HG03565 (cell line): ENCODE results near the gene NKIRAS2.

Experiments
- ATAC-seq: cut with Tn5 transposase; IDR thresholded peaks from one replicate; pipeline ENCODE4 v1.9.1; 2021; ENCODE audit warnings: mild to moderate bottlenecking, moderate library complexity; ENCODE audit not compliant: unreplicated experiment

The NKIRAS2 gene

DNA sequence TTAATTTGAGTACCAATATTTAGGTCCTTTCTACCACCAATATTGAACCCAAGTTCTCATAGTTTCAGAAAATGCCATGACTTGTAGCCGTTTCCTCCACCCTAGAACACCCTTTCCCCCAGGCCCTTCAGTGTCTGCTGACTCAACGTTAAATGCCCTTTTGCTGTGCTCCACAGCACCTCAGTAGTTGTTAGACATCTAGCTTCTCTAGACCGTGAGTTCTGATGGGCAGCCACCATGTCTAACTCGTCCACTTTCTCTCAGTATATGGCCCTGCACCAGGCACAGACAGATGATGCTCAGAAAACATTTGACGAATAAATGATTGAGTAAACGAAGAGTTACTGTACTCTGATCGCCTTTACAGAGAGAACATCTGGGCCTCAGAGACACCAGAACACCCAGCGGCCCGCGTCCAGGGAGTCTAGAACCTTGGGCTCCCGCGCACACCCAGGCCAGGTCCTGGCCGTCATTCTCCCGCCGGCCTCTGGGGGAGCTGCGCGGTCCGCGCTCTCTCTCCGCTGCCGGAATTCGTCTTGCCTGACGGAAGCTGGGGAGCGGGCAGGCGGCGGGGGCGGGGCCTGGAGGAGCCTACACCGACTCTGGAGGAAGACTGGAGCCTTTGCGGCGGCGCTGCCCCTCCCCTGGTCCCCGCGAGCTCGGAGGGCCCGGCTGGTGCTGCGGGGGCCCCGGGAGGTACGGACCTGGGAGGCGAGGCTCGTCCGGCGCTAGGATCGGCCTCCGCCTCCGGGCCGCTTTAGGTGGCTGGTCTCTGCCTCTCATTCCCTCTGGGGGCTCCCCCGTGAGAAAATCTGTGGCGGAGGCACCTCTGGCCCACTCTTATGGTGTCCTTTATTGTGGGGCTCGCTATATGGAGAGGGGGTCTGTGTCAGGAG is at the start of gene NKIRAS2:
NKIRAS2 (plus strand) TSS at position 582 of the 896 bp plus-strand sequence. CDS start 1,488 bp downstream, outside the sequence.
- ATAC-seq: peak; percentile 37

DNA sequence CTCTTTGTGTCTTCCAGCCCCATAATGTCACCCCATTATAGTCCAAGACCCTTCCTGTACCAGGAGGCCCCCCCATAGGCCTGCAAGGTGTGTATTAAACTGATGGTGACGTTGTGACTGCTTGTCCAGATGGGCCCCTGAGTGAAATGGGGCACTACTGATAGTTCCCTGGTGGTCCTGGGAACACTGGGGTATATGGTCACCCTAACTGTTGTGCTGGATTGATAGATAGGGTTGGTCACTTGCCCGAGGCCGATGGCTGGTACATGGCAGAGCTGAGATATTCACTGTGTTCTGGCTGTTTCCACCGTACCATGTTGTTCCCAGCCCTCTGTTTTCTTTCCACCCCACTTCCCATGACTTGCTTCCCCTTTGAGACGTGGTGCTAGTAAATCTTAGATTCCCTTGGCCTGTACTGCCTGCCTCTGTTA is 49.0 kb upstream of the NKIRAS2 start:
- ATAC-seq: no peak

DNA sequence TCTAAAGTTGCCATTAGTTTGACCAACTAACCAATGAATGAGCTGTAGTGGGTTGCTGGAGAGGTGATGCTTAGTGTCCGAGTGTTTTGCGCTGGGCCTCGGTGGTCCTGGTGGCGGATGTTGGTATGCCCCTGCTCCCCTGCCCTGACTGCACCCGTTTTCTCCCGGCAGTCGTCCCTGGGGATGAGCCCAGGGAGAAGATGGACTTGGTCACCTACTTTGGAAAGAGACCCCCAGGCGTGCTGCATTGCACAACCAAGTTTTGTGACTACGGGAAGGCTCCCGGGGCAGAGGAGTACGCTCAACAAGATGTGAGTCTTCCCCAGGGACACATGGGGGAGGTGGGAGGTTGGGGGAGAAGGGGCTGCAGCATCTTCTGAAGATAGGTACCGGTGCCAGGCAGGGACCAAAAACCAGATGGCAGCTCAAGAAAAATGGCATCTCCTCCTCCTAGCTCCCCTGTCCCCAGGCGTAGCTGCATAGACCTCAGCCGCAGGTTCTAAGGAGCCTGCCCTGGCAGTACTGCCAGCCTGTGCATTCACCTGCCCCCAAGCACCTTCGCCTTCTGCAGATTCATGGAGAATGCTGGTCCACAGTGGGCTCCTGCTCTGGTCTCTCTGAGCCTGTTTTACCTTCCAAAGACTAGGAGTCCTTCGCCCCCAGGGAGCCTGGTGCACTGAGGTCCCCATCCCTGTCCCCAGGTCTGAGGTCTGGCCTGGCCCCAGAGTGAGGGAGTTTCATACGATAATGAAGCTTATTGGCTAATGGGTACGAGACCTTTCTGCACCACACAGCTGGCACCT is 48.0 kb upstream of the NKIRAS2 start:
- no peak for ATAC-seq

DNA sequence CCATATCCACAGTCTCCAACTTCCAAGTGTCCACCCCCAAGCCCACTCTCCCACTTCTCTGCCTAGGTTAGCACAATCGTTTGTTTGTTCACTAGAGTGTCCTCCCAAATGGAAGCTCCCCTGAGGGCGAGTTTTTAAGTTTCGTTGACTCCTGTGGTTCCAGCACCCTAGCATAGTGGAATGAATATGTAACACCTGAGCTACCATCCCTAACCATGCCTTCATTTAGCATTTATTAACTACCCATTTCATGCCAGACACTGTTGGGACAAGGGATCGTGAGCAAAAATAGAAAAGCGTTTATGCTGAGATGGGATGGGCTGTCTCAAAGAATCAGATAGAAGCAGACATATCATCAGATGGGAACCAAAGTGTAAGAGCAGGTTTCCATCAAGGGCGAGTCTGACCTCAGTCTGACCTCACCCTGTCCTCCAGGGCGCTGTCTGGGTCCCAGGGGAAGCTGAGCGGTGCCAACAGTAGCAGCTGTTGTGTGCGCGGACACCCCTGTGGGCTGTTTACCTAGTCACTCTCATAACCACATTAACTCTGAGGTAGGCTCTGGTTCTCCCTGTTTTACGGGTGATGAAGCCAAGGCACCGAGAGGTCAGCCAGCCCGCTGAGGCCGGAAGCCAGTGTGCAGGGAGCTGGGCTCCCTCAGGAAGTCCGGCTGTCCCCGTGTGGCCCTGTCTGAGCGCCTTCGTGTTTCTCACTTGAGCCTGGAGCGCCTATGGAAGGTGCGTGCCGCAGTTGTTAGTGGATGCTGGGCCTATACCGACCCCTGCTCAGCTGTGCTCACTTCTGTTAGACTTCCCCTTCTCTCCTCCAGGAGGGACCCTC is 47.1 kb upstream of the NKIRAS2 start:
- no peak for ATAC-seq

DNA sequence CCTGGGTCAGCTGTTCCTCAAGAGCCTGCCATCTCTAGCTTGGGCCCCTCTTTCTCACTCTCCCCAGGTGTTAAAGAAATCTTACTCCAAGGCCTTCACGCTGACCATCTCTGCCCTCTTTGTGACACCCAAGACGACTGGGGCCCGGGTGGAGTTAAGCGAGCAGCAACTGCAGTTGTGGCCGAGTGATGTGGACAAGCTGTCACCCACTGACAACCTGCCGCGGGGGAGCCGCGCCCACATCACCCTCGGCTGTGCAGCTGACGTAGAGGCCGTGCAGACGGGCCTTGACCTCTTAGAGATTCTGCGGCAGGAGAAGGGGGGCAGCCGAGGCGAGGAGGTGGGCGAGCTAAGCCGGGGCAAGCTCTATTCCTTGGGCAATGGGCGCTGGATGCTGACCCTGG is 46.5 kb upstream of the NKIRAS2 start:
- ATAC-seq: no peak

DNA sequence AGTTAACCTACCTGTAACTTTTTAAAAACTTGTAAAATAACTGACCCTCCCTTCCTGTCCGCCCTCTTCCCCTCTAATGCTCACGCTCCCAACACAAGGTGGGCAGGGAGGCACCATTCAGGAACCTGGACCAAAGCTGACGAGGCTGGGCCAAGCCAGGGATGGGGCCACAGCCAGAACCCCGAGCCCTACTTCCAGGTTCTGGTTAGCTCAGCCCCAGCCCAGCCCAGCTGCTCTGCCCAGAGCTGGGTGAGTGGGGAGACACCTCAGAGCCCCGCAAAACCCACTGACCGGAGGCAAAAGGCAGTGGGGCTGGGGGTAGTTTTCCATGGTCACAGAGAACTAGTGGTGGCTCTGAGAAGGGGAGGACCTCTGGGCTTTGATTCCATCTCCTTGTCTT is 45.9 kb upstream of the NKIRAS2 start:
- ATAC-seq: no peak

DNA sequence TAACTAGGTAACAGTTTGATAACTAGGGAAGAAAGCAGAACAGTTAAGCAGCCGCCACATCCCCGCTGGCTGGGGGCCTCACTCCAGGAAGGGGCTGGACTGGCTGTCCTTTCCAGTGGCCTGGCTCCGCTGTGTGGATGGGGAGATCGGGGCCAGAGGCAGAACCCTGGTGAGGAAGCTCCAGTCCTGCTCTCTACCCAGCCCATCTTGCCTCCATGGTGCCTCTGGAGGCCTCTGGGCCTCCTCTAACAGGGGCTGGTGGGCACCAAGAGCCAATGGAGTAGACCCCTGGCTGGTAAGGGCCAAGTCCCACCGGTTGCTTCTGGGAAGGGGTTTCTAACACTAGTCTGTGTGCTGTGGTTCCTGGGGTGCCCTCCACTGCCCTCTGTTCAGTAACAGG is 45.2 kb upstream of the NKIRAS2 start:
- ATAC-seq: no peak

DNA sequence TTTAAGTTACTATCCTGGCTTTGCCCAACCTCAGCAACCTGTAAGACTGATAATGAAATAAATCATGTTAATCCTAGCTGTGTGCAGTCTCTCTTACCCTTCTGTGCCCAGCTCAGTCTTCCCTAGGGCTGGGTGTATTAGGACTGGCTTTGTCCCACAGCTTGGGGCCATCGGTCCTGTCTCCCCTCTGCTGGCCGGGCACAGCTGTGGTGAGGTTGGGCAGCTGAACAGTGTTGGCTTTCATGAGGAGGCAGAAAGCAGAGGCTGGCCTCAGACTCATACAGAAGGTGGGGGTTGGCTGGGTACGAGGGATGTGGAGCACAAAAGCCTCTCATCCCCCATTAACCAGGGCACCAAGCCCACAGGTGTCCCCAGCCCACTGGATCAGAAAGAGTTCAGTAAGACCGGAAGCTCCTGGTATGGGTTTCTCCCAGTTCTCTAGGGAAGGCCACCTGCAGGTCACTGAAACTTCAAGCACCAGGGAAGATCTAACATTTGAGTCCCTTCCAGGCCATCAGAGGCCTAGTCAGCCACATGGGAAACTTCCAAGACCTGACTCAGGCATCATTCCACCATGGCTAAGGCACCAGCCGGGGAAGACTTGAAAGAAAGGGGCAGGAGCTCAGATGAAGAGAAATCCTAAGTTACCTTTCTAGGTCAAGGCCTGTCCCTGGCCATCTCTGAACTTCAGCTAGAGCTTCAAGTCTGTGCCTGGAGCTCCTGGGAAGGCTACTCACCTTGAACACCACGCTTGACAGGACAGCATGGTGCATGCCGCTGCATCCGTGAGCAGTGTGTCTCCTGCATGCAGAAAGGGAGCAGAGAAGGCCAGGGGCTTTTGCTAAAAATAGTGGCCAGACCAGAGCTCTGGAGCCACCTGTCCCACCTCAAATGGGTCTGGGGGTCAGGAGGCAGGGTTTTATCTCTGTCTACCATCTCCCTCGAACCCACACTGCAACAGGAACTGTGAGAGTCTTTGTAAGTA is 44.5 kb upstream of the NKIRAS2 start:
- no peak for ATAC-seq

DNA sequence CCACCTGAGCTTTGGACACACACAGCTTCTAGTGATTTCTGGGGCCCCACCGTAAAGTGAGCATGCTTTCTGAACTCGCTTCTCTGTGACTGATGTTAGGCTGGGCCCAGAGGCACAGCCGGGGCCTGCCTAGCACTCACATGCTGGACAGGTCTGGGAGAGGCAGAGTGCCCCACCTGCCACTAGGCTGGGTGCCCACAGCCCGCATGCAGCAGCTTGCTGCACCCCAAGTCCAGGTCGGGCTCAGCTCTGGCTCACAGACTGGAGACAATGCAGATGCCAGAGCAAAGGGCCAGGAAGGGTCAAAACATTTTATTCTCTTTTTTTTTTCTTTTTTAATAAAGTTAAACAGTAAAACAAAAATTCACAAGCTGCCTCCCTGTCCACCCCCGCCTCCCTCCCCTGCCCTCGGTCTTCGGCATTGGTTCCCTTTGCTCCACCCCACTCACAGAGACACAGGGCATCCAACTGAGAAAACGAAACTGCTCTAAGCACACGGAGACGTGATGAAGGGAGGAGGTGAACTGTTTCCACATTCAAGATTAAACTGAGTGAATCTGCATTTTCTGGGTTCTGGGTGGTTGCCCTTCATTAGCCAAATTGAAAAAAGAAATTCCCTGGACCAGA is 43.6 kb upstream of the NKIRAS2 start:
- ATAC-seq: no peak

DNA sequence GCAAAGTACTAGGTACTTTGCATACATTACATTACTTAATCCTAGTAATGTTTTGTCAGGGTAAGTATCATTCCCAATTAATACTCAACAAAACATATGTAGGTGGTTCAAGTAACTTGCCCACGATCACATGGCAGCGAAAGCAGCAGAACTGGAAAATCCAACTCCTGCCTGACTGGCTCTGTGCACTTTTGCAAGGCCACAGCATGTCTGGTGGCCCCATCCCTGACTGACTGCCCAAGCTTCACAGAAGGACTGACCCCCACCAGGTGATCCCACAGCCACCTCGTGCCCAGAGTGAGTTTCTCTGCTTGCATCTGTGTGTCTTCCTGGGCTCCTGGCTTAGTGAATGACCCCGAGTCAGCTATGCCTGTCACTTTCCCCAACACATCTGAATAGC is 41.9 kb upstream of the NKIRAS2 start:
- ATAC-seq: no peak

DNA sequence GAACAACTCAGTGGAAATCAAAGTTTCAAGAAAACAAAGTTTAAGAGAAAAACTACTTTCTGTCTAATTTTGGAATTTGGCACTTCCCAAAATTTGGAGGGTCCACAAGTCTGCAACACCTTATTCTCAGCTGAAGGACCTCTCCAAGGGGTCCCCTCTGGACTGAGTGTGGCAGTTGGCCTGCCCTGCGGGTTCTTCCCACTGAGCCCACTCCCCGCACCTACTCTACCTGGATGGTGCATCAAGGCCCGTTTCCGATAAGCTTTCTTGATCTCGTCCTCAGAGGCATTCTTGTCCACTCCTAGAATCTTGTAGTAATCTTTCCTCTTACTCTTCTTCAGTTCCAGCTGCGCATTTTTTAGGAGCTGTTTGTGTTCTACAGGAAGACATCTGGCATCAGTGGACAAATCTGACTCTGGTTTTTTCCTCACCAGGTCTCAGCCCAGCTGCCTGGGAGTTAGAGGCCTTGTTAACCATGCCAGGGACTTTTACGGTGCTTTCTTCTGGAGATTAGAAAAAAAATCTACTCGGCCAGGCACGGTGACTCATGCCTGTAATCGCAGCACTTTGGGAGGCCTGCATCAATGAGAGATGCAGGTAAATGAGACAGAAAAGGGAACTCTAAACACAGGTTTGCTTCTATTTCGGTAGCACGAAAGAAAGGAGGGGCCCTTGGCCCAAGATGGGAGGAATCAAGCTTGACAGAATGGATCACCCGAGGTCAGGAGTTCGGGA is 37.7 kb upstream of the NKIRAS2 start:
- no peak for ATAC-seq

DNA sequence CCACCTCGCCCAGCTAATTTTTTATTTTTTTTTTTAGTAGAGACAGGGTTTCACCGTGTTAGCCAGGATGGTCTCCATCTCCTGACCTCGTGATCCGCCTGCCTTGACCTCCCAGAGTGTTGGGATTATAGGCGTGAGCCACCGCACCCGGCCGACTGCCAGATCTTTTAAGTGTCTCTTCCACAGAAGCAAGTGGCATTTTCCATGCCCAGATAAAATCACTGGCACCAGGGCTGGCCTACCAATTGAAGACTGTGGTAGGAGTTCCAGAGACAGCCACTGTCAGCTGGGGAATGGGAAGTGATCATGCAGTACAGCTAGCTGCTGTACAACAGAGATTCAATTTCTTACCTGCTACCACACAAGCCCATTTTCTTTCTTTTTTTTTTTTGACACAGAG is 35.4 kb upstream of the NKIRAS2 start:
- ATAC-seq: no peak

DNA sequence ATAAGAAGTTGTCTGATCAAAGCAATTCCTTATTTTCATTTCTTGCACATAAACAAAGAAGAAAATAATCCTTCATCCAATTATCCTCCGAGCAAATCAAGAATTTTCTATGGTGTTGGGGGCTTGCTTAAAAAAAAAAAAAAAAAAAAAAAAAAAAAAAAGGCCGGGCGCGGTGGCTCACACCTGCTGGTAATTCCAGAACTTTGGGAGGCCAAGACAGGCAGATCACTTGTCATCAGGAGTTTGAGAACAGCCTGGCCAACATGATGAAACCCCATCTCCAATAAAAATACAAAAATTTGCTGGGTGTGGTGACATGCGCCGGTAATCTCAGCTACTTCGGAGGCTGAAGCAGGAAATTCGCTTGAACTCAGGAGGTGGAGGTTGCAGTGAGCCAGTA is 34.0 kb upstream of the NKIRAS2 start:
- ATAC-seq: no peak

DNA sequence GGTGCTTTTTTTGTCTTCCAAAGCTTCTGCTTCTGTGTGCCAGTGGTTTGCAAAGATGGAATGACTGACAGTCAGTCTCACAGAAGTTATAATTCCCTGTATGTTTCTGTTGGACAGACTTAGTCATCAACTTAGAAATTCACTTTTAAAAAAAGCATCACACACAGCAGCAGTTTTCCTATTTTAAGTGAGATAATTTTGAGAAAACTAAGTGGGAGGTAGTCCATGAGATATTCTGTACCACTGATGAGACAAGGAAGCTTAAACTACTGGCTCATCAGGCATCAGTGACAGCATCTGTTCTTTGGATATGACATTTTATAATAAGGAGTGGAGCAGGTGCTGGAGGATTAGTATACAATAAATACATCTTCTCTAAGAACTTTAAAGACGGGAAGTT is 33.3 kb upstream of the NKIRAS2 start:
- ATAC-seq: no peak

DNA sequence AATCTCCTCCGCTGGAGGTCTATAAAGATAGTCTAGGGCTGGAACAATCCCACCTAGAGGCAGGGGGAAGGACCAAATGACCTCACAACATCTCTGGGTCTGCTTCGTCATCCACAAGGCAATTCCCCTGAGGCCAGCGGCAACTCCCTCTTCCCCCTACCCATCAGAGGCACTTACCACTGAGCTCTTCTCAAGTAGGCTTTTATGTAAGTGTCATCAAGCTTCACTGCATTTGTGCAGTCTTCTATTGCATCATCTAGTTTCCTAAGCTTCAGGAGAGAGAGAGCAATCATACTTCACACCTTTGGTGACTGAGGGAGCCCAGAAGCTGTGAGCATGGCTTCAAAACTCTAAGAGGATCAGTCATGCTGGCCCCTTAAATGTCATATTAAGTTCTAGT is 32.2 kb upstream of the NKIRAS2 start:
- ATAC-seq: no peak

DNA sequence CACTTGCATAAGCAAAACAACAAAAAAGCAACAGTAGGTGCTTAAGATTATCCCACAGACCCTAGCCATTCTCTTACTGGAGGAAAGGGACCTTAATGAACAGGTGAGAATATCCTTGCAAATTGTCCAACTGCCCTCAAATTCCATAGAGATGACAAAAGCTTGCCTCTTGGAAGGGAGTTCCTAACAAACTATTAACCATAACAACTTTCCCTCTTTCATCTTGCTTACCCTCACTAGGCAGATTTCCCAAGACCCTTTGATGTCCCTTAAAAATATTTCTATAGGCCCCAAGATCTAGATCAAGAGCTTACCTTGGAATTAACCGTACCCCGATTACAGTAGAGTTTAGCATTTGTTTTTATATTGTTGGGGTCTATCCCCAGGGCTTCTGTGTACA is 31.5 kb upstream of the NKIRAS2 start:
- ATAC-seq: no peak

DNA sequence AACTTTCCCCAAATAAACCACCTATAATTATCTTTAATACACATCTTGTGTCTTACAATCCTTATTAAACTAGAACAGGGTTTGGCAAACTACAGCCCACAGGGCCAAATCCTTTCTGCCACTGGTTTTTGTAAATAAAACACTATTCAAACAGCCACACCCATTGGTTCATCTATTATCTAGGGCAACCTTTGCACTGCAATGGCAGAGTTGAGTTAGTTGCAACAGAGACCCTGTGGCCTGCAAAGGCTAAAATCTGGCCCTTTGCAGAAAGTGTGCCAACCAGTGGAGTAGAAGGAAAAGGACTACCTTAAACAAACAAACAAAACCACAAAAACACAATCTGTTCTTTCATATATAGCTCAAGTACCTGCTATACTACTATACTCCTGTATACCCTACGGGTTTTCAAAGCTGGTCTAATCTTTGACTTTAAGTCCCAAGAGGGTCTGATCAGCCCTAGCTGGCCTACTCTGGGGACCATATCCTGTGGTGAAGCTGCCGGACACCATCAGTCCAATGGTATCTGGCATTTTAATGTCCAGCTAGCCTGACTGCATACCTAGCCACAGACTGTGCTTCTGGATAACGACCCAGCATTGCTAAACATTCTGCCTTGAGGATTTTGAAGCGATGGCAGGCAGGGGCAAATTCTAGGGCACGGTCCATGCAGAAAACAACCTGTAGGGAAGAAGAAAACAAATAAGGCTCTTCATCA is 30.0 kb upstream of the NKIRAS2 start:
- no peak for ATAC-seq

DNA sequence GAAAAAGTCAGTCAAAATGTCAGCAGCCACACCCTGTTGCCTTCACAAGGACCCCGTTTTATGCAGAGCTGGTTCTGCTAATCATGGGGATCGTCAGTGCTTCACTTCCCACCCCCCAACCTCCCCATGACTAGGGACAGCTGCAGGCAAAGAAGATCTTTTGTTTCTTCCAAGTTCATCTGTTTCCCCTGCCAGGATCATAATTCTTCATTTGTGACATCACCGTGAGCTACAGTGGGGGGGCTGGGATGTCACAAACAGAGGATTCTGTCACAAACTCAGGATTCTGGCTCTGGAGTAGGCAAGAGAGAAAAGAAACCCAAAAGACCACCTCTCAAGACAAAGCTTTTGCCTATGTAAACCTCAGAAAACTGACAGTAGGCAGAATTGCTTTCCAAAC is 27.3 kb upstream of the NKIRAS2 start:
- no peak for ATAC-seq
